CD4-positive, alpha-beta T cell treated with Interleukin-15 for 4 hours (primary cell): ENCODE data around the gene PSMD8.
"Not testable (repeated sequence)": the region's sequence is repeated elsewhere in the genome, so short reads cannot be mapped to it uniquely, and the experiment has no call there.

Experiments used
- DNase-seq: peaks from one replicate; pipeline ENCODE4 v3.0.0-alpha.2; 2020; ENCODE audit warnings: low spot score

The PSMD8 gene

DNA sequence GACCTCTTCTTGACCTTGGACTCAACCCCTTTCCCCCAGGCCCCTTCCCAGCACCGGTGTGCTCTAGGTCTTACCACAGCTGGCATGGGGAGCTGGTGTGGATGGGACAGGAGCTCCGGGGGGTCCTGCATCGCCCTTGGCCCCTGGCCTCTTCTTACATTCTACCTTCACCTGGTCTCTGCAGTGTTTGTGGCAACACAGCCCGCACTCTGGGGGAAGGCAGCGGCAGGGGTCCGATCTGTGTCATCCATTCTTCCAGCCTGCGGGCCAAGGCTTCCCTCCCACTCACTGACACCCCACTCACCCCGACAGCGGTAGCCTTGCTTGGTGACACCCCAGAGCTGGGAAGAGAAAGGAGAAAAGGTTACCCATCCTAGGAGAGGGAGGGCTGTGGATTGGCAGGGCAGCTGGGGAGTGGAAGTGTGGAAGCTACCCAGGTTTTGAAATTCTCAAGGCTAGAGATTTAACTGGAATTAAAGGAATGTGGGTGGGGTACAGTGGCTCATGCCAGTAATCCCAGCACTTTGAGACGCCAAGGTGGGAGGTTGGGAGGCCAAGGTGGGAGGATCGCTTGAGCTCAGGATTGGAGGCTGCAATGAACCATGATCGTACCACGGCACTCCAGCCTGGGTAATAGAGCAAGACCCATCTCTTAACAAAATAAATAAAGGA, 36.8 kb downstream of the PSMD8 start:
- DNase-seq = no peak

DNA sequence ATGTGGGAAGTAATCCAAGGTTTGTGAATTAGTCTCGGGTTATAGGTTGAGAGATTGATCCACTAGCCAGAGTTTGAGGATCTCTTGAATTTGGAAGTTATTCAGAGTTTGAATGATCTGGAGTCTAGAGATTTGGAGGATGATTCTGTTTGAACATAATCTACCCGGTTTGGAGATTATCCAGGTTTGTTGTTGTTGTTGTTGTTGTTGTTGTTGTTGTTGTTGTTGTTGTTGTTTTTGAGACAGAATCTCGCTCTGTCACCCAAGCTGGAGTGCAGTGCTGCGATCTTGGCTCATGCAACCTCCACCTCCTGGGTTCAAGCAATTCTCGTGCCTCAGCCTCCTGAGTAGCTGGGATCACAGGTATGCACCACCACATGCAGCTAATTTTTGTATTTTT, 37.5 kb downstream of the PSMD8 start:
- DNase-seq = not testable (repeated sequence)

DNA sequence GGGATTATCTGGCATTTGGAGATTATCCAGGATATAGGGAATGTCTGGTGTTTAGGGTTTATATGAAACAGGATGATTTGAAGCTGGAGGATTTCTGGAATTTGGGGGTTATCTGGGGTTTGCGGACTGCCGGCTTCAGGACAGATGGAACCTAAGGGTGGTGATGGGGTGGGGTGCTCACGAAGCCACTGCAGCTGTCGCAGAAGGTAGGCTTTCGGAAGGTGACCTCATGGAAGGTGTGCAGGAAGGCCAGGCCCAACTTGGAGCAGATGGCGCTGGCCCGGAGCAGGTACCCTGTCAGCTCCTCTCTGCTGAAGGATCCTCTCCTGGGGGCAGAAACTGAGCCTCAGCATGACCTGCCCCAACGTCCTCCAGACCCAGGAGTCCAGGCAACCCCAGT, 38.1 kb downstream of the PSMD8 start:
- no peak for DNase-seq

DNA sequence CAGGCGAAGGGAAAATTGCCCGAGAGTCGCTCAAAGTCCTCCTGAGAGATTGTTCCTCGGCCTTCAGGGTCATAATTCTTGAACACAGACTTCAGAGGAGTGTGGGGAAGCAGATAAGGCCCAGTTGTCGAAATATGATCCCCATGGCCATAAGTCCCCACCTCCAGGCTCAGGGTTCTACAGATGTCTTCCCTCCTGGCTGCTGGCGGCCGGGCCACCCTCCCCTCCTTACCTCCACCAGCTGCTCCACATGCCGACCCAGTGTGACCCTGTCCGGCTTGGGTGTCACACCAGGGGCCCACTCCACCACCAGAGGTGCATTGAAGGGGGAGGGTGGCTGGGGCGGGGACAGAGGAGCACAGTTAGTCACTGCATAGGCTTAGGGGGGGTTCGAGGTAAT, 38.6 kb downstream of the PSMD8 start:
- no peak for DNase-seq

DNA sequence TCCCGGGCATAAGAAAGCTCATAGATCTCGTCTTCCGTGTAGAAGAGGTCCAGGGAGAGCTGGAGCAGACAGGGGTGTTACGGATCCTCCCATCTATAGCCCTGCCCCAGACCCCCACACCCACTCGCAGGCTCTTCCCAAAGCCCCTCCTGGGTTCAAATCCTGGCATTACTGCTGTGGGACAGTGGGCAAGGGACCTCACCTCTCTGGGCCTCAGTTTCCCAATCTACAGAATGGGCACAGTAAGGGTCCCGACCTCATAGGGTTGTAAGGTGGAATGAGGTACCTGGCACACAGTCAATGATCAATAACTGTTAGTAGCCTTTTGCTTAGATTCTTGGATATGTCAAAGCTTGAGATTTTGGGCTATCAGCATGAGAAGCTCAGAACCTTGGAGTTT, 39.0 kb downstream of the PSMD8 start:
- no peak for DNase-seq

DNA sequence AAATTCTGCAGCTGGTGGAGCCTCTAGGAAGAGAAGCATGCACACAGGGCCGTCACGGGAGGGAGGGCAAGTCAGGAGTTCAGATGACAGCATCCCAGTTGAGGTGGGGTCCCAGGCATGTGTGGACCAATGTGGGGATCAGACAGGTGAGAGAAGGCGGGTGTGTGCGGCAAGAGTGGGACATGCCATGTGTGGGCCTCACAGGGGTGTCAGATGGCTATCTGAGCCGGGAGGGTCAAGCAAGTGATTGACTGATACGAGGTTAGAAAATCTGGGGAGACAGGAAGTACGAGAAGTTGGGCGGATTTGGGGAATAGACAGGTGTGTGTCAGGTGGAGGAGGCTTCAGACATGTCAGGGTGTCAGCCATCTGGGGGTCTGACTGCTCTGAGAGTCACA, 42.8 kb downstream of the PSMD8 start:
- DNase-seq = no peak

DNA sequence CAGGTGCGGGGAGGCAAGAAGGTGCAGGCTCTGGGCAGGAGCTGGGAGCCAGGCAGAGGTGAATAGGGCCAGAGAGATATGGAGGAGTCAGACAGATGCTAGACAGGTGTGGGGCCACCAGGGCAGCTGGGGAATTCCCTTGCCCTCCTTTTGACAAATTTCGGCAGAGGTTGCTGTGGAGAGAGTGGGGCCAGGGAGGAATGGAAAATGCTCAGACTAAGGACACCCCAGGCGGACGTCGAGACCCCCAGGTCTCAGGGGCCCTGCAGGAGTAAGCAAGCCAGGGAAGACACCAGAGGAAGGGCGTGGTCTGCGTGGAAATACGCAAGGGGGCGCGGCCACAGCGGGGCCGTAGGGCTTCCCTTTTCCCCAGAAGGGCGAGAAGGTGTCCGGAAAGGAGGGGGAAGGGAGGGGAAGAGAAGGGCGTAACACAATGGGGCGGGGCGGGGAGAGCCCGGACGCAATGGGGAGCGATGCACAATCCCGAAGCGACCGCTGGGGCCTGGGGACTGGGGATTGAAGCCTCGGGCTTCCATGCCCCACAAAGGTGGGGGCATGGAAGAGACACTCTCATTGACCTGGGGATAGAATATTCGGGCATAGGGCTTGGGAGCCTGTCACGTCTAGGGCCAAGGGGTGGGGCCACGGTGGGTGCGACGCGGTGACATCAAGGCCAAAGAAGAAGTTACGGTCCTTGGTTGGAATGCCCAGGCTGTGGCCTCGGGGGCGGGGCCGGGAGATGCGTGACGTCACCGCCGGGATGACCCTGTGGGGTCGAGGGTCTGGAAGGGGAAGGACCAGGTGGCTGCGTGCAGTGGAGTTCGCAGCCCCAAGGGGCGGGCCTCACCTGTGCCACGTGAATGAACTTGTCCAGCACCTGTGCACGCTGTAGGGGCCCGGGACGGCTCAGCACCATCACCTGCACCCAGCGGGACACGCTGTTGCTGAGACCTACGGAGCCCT, 43.5 kb downstream of the PSMD8 start:
- peak; percentile 66 for DNase-seq

DNA sequence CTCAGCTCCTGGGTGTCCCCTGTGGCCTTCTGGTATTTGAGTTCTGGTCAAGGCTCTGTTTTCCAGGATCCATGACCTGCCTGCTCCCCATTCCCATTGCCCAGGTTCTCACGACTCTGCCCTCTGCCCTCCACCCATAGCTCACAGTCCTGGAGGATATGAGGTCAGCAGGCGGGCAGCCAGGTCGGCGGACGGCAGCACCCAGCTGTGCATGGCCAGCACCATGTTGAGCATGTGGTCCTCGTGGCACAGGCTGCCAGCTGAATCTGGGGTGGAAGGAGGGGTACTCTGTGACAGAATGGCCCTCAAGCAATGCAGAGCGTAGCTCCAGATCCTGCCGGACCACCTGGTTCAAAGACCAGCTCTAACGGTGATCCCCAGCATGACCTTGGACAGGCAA, 46.6 kb downstream of the PSMD8 start:
- no peak for DNase-seq

DNA sequence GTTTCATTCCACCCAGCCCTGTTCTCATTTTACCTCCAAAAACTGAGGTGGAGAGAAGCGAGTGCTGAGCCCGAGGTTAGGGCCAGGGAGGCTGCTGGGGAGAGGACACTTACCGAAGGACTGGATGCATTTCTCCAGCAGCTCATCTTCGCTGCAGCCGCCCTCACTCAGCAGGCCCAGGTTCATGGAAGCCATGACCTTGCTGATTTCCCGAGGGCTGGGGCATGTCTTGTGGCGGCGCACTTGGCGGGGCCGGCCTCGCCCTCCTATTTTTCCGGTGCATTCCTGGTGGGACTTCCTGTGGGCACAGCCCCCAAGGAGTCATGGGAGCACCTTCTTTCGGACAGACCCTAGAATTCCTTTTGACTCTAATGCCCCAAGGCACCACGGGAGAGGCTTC, 47.5 kb downstream of the PSMD8 start:
- no peak for DNase-seq

DNA sequence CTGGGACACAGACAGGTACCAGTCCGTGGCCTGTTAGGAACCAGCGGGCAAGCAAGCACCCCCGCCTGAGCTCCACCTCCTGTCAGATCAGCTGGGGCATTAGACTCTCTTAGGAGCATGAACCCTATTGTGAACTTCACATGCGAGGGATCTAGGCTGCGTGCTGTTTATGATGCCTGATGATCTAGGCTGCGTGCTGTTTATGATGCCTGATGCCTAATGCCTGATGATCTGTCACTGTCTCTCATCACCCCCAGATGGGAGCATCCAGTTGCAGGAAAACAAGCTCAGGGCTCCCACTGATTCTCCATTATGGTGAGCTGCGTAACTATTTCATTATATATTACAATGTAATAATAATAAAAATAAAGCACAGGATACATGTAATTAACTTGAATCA, 48.1 kb downstream of the PSMD8 start:
- DNase-seq = no peak

DNA sequence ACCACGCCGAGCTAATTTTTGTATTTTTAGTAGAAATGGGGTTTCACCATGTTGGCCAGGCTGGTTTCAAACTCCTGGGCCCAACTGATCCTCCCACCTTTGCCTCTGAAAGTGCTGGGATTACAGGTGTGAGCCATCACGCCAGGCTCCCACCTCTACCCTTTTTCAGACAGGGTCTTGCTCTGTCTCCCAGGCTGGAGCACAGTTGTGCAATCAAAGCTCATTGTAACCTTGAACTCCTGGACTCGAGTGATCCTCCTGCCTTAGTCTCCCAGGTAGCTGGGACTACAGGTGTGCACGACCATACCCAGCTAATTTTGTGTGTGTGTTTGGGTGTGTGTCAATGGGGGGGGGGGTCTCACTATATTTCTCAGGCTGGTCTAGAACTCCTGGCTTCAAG, 49.9 kb downstream of the PSMD8 start:
- DNase-seq = no peak

DNA sequence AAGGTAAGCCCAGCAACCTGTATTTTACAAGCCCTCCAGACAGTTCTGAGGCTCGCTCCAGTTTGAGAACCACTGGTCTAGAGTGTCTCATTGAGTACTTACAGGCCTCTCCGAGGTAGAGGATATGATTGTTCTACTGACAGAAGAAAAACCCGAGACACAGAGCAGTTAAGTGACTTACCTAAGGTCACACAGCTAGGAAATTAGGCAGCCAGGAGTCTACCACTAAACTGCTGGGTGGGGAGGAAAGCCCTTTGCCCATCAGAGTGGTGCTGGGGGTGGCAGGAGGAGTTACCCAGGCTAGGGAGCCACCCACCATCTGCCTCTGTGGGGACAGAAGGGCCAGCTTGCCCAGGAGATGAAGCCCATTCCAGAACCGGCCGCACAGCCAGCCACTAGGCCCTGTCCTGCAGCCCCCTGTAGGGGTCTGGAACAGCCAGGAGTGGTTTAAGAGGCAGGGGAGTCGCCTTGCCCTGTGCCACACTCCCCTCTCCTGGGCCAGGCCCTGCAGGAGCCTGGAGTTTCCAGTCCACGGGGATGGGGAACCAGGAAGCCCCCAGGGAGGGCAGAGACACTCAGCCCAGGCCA, 50.9 kb downstream of the PSMD8 start:
- DNase-seq = no peak

DNA sequence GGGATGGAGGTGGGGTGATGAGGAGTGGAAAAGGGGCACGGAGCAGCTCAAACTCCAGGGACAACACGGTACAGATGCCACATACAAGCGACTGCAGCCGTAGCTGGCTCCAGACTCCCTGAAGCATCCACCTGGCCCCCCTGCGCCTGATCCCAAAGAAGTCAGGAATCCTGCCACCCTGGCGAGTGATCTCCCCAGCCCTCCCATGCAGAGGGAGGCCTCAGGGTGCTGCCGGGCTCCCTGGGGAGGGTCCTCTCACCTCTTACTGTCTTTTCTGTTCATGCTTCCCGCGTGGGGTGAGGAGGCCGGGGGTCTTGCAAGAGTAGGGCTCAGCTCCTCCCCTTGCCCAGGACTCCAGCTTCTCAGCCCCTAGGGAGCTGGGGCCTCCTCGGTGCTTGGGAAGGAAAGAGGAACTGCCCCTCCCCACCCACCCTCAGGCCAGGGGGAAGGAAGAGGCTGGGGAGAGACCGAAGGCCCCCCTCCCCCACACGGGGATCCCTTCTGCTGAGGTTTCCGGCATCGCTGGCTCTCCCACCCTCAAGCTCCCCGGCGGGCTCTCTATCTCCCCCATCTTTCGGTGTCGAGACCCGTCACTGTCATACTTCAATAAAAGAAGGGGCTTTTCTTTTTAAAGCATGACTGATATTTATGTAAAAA, 51.6 kb downstream of the PSMD8 start, which contains the start of gene RASGRP4:
Gene RASGRP4 (minus strand): TSS at position 410 of the 657 bp plus-strand sequence. CDS start 128 bp downstream, at position 282.
- DNase-seq = peak; percentile 14

DNA sequence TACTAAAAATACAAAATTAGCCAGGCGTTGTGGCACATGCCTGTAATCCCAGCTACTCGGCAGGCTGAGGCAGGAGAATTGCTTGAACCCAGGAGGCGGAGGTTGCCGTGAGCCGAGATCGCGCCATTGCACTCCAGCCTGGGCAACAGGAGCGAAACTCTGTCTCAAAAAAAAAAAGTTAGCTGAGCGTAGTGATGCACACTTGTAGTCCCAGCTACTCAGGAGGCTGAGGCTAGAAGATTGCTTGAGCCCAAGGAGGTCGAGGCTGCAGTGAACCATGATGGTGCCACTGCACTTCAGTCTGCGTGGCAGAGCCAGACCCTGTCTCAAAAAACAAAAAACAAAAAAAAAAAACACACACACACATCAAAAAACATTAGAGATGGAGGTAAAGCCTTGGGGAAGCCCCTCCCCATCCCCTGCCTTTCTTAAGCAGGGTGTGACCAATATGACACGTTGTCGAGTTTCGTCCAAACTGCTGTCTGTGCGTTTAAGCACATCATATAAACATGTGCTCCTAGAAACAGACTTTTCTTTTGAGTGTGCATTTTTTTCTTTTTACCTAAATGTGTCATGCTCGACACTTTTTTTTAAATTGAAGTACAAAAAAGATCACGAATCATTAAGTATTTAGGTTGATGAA, 52.8 kb downstream of the PSMD8 start:
- peak; percentile 37 for DNase-seq

DNA sequence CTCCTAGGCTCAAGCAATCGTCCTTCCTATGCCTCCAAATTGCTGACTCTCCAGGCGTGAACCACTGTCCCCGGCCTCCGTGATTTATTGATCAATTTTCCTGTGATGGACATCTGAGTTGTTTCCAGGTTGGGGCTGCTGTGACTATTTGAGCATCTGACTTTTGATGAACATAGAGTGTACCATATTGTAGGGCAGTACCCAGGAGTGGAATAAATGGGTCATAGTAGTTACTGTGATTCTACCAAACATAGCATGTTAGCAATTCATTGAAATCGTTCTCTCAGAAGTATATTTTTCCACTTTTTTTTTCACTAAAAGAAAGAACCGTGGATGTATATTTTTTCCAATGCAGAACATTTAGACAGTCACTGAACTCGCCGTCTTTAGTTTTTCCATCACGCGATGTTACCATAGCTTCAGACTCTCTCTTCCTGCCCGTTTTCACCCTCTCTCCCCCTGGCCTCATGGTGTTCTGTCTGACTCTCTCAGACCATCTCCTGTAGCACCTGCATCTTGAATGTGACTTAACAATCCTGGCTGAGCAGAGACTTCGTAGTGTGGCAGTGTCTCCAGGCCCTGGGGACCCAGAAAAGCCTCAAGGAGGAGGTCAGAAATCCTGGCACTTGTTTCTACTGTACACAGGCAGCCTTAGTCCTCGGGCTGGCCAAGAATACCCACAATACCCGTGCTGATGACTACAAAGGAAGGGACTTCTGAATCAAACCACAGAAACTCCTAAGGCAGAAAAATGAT, 54.9 kb downstream of the PSMD8 start:
- no peak for DNase-seq

DNA sequence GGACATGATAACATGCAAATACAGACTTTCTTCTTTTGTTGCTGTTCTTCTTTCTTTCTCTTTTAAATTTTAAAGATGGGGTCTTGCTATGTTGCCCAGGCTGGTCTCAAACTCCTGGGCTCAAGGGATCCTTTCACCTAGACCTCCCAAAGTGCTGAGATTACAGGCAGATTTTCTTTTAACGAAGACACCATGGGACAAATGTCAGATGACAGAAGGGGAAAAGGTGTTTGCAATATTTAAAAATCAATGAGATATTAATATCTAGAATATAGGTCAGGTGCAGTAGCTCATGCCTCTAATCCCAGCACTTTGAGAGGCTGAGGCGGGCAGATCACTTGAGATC, 55.4 kb downstream of the PSMD8 start:
- no peak for DNase-seq

DNA sequence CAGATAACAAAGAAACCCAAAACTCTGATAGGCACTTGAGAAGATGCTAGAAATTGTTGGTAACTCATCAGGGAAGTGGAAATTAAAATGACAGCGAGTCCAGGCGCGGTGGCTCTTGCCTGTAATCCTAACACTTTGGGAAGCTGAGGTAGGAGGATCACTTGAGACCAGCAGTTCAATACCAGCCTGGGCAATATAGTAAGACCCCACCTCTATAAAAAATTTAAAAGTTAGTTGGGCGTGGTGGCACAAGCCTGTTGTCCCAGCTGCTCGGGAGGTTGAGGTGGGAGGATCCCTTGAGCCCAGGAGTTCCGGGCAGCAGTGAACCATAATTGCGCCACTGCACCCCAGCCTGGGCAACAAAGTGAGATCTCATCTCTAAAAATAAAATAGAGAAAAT, 56.6 kb downstream of the PSMD8 start:
- DNase-seq = no peak

DNA sequence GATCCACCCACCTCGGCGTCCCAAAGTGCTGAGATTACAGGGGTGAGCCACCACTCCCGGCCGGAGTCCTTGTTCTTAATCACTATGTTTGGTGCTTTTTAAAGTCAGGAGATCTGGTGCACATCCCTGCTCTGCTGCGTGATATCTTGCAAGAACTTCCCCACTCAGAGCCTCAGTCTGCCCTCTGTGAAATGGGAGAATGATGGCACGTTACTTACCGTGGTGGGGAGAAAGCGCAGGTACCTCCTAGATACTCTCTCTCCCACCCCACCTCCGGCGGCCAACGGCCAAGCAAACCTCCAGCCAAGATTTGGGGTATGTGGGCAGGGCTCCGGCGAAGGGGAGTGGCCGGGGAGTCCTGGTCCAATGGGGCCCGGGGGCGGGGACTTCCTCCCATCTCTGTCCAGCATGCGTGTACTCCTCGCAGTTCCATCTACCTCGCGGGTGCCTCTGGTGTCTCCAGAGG, 58.9 kb downstream of the PSMD8 start, which contains the start of gene RYR1:
Gene RYR1 (plus strand): TSS at position 424 of the 466 bp plus-strand sequence. CDS start 139 bp downstream, outside the sequence.
- peak; percentile 24 for DNase-seq
